Dermis lymphatic vessel endothelial cell (primary cell): ENCODE data around the gene TSPAN10. TPM values are rescaled to one million over a fixed set of nuclear protein-coding genes. Genes with fewer than 3 reads are reported as not detected.

Source experiments
- total RNA-seq: library from RNA; depleted of rRNA; stranded (reverse); fragments of >200 nt; gene quantifications from 2 replicates; pipeline ENCODE4 v1.2.1, GENCODE V29; 2014

The TSPAN10 gene
- 0.43 and 0.60 TPM in 2 replicates for total RNA-seq

DNA sequence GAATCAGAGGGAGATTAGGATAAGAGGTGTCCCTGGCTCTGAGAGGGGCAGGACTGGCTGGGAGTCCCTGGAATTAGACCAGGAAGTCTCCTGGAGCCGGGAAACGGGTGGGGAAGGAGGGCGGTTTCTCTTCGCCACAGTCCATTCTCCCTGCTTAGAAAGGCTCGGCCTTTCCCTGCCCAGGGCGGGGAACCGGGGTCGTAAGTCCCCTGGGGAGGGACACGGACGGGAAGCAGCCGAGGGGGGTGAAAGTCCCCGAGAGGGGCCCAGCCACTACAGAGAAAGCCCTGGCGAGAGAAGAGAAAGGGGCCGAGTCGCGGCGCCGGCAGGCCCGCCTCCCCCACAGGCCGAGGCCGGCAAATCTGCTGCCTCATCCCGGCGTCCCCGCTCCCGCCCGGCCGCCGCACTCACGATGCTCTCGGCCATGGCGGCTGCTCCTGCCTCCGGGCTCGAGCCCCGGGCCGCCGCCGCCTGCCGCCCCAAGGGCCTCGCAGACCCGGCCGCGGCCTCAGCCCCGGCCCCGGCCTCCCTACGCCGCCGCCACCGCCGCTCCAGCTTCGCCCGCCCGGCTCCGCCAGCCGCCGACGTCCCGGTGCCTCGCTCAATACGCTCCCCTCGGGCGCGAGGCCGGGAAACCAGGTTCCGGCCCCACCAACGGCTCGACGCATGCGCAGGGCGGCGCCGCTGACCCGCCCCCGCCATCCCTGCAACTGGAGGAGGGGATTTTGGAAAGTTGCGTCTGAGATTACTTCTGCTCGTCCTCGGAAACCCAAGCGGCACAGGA, at the start of gene TSPAN10, which contains the start of gene NPLOC4:
TSPAN10 (plus strand) TSS at position 692 of the 784 bp plus-strand sequence. CDS start 5,217 bp downstream, outside the sequence.
NPLOC4 (minus strand) TSS at position 608 of the 784 bp plus-strand sequence; CDS start at position 426, 182 bp downstream.

DNA sequence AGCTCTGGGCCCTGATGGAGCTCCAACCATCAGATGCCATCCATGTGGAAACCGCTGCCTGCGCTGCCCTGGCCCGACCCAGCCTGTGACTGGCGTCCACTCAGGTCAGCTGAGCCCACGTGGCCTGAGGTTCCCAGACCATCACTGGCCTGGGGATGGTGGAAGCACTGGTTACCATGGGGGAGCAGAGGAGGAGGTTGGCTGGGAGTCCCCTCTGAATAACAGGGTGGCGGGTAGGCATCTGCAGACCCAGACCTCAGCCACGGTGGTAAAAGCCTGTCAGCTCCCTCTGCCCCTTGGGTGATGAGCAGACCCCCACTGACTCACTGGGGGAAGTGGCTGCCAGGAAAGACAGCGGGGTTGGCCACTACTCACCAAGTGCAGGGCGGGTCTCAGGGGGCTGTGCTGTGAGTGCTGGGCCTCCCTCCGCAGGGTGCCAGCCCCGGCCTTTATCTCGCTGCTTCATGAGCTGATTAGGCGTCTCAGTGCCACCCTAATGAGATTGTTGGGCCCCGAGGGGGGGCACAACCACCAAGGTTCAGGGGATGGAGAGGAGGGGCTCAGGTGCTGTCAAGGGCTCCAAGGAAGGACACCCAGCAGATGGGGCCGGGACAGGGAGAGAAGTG, 19.2 kb downstream of the TSPAN10 start, which contains the start of gene PDE6G:
PDE6G (minus strand) TSS at position 425 of the 626 bp plus-strand sequence. CDS start 3,237 bp downstream, outside the sequence.

DNA sequence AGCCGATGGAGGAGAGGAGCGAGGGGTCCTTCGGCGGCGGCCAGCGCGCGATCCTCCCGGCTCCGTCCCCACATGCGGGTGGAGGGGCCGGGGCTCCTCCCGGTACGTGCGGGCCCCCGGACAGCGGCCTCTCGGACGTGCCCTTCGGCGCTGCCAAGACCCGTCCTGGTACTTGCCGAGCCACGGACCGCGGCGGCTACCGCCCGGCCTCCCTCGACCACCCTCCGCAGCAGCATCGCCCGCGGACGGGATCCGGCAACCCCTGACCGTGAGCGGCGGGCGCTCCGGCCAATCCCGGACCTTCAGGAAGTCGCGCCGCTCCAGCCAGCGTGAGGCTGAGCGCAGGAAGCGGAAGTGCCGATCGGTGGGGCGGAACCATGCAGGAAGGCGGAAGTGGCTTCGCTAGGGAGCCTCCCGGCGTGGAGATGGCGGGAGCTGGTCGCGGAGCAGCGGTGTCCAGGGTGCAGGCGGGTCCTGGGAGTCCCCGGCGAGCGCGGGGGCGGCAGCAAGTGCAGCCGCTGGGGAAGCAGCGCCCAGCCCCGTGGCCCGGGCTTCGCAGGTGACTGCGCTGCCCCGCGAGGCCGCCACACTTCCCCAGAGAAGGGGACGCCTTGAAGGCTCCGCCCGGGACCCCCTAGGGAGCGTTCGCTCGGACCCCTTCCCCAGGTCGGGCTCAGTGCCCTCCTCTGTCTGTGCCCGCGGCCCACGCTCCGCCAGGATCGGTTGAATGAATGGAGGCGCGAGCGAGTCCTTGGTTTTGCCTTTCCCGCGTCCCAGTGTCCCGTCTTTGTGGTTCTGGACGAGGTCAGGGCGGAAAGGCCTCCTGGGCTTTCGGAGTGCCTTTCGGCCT, 29.6 kb downstream of the TSPAN10 start, which contains the start of the genes CCDC137 and OXLD1:
CCDC137 (plus strand) TSS at position 396 of the 850 bp plus-strand sequence; CDS start at position 426, 30 bp downstream.
OXLD1 (minus strand) TSS at position 264 of the 850 bp plus-strand sequence; CDS start at position 236, 28 bp downstream.

DNA sequence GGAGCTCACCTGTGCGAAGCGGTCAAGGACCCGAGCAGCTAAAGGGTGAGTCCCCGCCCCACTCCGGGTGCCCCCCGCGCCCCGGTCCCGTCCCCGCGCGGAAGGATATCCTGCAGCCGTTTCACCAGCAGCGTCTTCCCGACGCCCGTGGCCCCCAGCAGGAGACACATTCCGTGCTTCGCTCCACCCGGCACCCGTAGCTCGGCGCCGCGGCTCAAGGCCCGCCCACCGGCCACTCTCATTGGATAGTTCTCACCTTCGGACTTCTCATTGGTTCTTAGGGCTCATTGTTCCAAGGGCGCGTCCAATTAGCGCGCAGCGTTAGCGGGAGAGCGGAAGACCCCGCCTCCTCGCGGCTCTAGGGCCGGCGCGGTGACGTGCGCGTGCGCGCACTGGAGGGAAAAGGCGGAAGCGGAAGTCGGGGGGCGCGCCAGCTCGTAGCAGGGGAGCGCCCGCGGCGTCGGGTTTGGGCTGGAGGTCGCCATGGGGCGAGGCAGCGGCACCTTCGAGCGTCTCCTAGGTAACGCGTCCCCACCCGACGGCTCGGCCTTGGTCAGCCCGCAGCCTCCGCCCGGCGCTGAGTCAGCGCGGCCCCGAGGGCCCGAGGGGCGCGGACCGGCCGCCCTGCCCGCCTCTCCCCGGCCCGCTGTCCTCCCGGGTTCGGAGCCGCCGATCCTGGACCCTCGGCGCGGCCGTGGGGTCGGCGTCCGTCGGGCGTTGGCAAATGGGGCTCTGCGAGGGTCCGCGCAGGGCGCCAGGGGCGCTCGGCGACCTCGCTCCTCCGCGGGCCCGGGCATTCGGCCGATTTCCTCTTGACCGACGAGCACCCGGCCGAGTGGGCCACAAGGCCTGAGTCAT, 46.8 kb downstream of the TSPAN10 start, which contains the start of the genes ARL16 and HGS:
ARL16 (minus strand) TSS at position 214 of the 858 bp plus-strand sequence; CDS start at position 170, 44 bp downstream.
HGS (plus strand) TSS at position 428 of the 858 bp plus-strand sequence; CDS start at position 484, 56 bp downstream.

Other genes with a start within 250 kb of the TSPAN10 start
- 2.3 and 2.7 TPM in 2 replicates for gene BAHCC1, start 241.7 kb upstream of the TSPAN10 start, total RNA-seq
- gene ACTG1, start 124.4 kb upstream of the TSPAN10 start, total RNA-seq = 3,173 and 6,668 TPM in 2 replicates
- 0.26 and 0.54 TPM in 2 replicates for gene FSCN2, start 108.8 kb upstream of the TSPAN10 start, total RNA-seq
- gene FAAP100, start 84.8 kb upstream of the TSPAN10 start, total RNA-seq = 10.5 and 13.8 TPM in 2 replicates
- gene NPLOC4, start 84 bp upstream of the TSPAN10 start, total RNA-seq = 57.2 and 71.2 TPM in 2 replicates
- gene PDE6G, start 19.3 kb downstream of the TSPAN10 start, total RNA-seq = 1.2 and 4.3 TPM in 2 replicates
- gene OXLD1, start 29.4 kb downstream of the TSPAN10 start, total RNA-seq = 26.8 and 29.6 TPM in 2 replicates
- 5.5 and 7.5 TPM in 2 replicates for gene CCDC137, start 29.5 kb downstream of the TSPAN10 start, total RNA-seq
- 28.1 and 29.0 TPM in 2 replicates for gene ARL16, start 46.6 kb downstream of the TSPAN10 start, total RNA-seq
- 35.8 and 39.4 TPM in 2 replicates for gene HGS, start 46.8 kb downstream of the TSPAN10 start, total RNA-seq
- gene MRPL12, start 66.2 kb downstream of the TSPAN10 start, total RNA-seq = 6.6 and 7.0 TPM in 2 replicates
- 6.6 and 7.7 TPM in 2 replicates for gene SLC25A10, start 75.1 kb downstream of the TSPAN10 start, total RNA-seq
- not detected in 2 replicates for gene GCGR, start 167.0 kb downstream of the TSPAN10 start, total RNA-seq
- gene MCRIP1, start 196.1 kb downstream of the TSPAN10 start, total RNA-seq = 112 and 134 TPM in 2 replicates
- not detected in 2 replicates for gene PPP1R27, start 197.9 kb downstream of the TSPAN10 start, total RNA-seq
- gene P4HB, start 223.3 kb downstream of the TSPAN10 start, total RNA-seq = 517 and 746 TPM in 2 replicates
- gene ARHGDIA, start 234.1 kb downstream of the TSPAN10 start, total RNA-seq = 99.4 and 99.5 TPM in 2 replicates